Mammary epithelial cell (primary cell): Measurements from ENCODE around the gene IQSEC1.

Experiments used
- CTCF ChIP-seq, 2 donors: IDR thresholded peaks in 1 of 2; conservative IDR thresholded peaks in 1 of 2; 2 replicates each; pipeline ENCODE4 v1.5.1; 2011 to 2012; ENCODE audit warnings: inconsistent platforms in 2 of 2, low read length in 2 of 2, mild to moderate bottlenecking in 2 of 2, control low read depth in 1 of 2, low read depth in 1 of 2; ENCODE audit not compliant: insufficient read depth in 1 of 2; ENCODE audit errors: extremely low read depth in 1 of 2
- EZH2 ChIP-seq: IDR thresholded peaks from 2 replicates; pipeline ENCODE4 v1.6.1; 2012; ENCODE audit warnings: low read length, inconsistent platforms, borderline replicate concordance

GRCh38 chr3:12886736-12887135 is 186.5 kb downstream of the IQSEC1 start:
- TF ChIP-seq EZH2 (no peak), CTCF (conservative IDR thresholded peaks at IDR 0.05 in 1 of 2, IDR thresholded peaks at IDR 0.05 in 1 of 2; ENCODE audit: extremely low read depth in 1 of 2, insufficient read depth in 1 of 2, low read depth in 1 of 2, low read length in 2 of 2) (no peak)
